K562 (cell line): Measurements from ENCODE around the gene OGFR. TPM values are rescaled to one million over a fixed set of nuclear protein-coding genes. Genes with fewer than 3 reads are reported as not detected.

Experiments
- CC2D1A ChIP-seq: fragments of 450-650 bp; IDR thresholded peaks from 2 replicates; pipeline ENCODE4 v1.6.1; 2017; ENCODE audit warnings: mild to moderate bottlenecking
- CTCF ChIP-seq, 3 experiments: IDR thresholded peaks in 2 of 3; conservative IDR thresholded peaks in 1 of 3; 2 replicates each; pipeline ENCODE4 v1.5.1; 2011 to 2012; ENCODE audit warnings: low read length in 3 of 3, mild to moderate bottlenecking in 3 of 3, control low read depth in 2 of 3, improper control_type of control experiment in 1 of 3, inconsistent platforms in 1 of 3, low read depth in 1 of 3, mixed read lengths in 1 of 3, moderate library complexity in 1 of 3; ENCODE audit not compliant: insufficient read depth in 2 of 3
- DIDO1 ChIP-seq: fragments of 450-650 bp; IDR thresholded peaks from 2 replicates; pipeline ENCODE4 v1.6.1; 2016; ENCODE audit warnings: low read depth, missing biosample characterization, missing genetic modification characterization
- ELF1 ChIP-seq: fragments of 200-800 bp; sonication (Bioruptor generic); IDR thresholded peaks from 2 replicates; pipeline ENCODE4 v1.6.1; 2016; ENCODE audit warnings: missing genetic modification characterization, missing compliant biosample characterization
- ESRRA ChIP-seq: fragments of 450-650 bp; IDR thresholded peaks from 2 replicates; pipeline ENCODE4 v1.6.1; 2014; ENCODE audit warnings: low read depth, mild to moderate bottlenecking, moderate library complexity, borderline replicate concordance
- MAZ ChIP-seq, 2 experiments: fragments of 450-650 bp in 1 of 2; sonication (generic) in 1 of 2; formaldehyde crosslinking; IDR thresholded peaks in 1 of 2; conservative IDR thresholded peaks in 1 of 2; 2 replicates each; pipeline versions ENCODE4 v1.4.0 to v1.5.0; 2020; ENCODE audit warnings: mild to moderate bottlenecking in 1 of 2, missing genetic modification reagents in 1 of 2
- RAD21 ChIP-seq, 2 experiments: fragments of 250-450 bp in 1 of 2; fragments of 450-650 bp in 1 of 2; sonication (Bioruptor Pico) in 1 of 2; formaldehyde crosslinking in 1 of 2; IDR thresholded peaks in 1 of 2; conservative IDR thresholded peaks in 1 of 2; 2 replicates each; pipeline versions ENCODE4 v1.4.0 to v1.8.0; 2020 to 2022; ENCODE audit warnings: mild to moderate bottlenecking in 2 of 2, moderate library complexity in 1 of 2
- USF2 ChIP-seq: sonication (generic); formaldehyde crosslinking; IDR thresholded peaks from 2 replicates; pipeline ENCODE4 v1.5.0; 2020; ENCODE audit warnings: missing genetic modification reagents
- XRCC5 ChIP-seq: fragments of 200-400 bp; formaldehyde crosslinking; IDR thresholded peaks from 2 replicates; pipeline ENCODE4 v1.6.1; 2017; ENCODE audit warnings: low read depth, mild to moderate bottlenecking, low read length
- ZKSCAN1 ChIP-seq: fragments of 150-350 bp; IDR thresholded peaks from 2 replicates; pipeline ENCODE4 v1.6.1; 2016; ENCODE audit warnings: low read depth, low read length
- ZNF280B ChIP-seq: fragments of 250-450 bp; sonication (Bioruptor Pico); IDR thresholded peaks from 2 replicates; pipeline ENCODE4 v1.5.1; 2021; ENCODE audit warnings: mild to moderate bottlenecking
- polyA plus RNA-seq, 8 experiments: library from polyadenylated mRNA; depleted of rRNA in 4 of 8; stranded (reverse) in 5 of 8; unstranded in 3 of 8; fragments of >200 nt; fragmentation: Nextera tagmentation in 2 of 8; fragmentation: Illumina TruSeq in 1 of 8; extraction: Ambion mirVana in 2 of 8; extraction: Trizol in 1 of 8; gene quantifications; 2 replicates each; pipeline versions ENCODE4 v1.2.1 to v1.2.3, GENCODE V29; 2011 to 2014; ENCODE audit warnings: inconsistent platforms in 1 of 8, missing spikeins in 1 of 8
- total RNA-seq, 7 experiments: library from RNA; depleted of rRNA in 6 of 7; stranded (reverse); fragments of >200 nt in 6 of 7; fragmentation: Illumina TruSeq in 2 of 7; extraction: Trizol in 2 of 7; gene quantifications; 2 replicates each; pipeline versions ENCODE4 v1.2.1 to v1.2.3, GENCODE V29; 2011 to 2021; ENCODE audit warnings: low replicate concordance in 1 of 7

OGFR gene
- total and polyA plus RNA-seq, 9 of the 15 experiments (the other 6 are each of a cell fraction or from before 2014, with no cell fraction given): 0.39 to 56.3 (median 17.5) TPM

- TF ChIP-seq CTCF (IDR thresholded peaks at IDR 0.05 in 2 of 3, conservative IDR thresholded peaks at IDR 0.05 in 1 of 3; ENCODE audit: insufficient read depth in 2 of 3, low read depth in 1 of 3, low read length in 3 of 3): peak; percentile 86 to 87 (median 86)
- TF ChIP-seq RAD21 (CRISPR knock-in tag; conservative IDR thresholded peaks at IDR 0.05 in 1 of 2, IDR thresholded peaks at IDR 0.05 in 1 of 2): peak; percentile 78 to 83
- peak; percentile 40; the same call in 1 of the 2 replicates for TF ChIP-seq CC2D1A
- TF ChIP-seq ESRRA: no peak
- TF ChIP-seq ZNF280B (CRISPR knock-in tag): no peak
- TF ChIP-seq ZKSCAN1: 0 out of 2 replicates have a peak, but pooled peaks have one; percentile 46
- TF ChIP-seq XRCC5: peak; percentile 67; the same call in 1 of the 2 replicates
- TF ChIP-seq MAZ (CRISPR knock-in tag; conservative IDR thresholded peaks at IDR 0.05 in 1 of 2, IDR thresholded peaks at IDR 0.05 in 1 of 2): 0 out of 4 replicates have a peak, but pooled peaks of 1 of the 2 experiments have one; percentile 39
- TF ChIP-seq DIDO1: no peak
- no peak for TF ChIP-seq USF2 (CRISPR knock-in tag)
- TF ChIP-seq ELF1 (tag): no peak
Observed at GRCh38 chr20:62808211-62808865, 3.7 kb downstream of the OGFR start (continued).
